ENCODE data around the gene SH3PXD2A. TPM values are rescaled to one million over a fixed set of nuclear protein-coding genes. Genes with fewer than 3 reads are reported as not detected.

Gene SH3PXD2A
- total RNA-seq, 2 donors from 2014 or later: 7.8 to 10.2 TPM

DNA sequence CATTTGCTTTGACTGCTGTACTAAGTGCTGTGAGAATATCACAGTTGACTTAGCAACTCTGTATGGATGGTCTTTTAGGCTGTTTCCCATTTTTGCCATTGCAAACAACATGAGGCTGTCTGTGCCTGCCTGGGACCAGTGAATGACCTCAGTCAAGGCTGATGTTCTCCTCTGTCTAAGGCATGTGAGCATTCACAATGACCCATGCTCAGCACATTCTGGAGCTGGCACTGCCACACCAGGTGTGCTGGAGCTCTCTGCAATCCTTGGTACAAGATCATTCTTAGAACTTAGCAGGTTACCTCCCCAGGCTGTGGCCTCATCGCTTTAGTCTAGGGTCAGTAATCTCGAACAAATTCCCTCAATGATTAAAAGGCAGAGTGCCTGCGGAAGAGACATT, 61.9 kb downstream of the SH3PXD2A start:
- no peak for ATAC-seq (replicated peaks in 1 of 2)
- no peak for DNase-seq
- no peaks in the 10 kb centered on the region for H3K9me3 Mint-ChIP-seq
- H3K36me3 Mint-ChIP-seq (ENCODE audit: insufficient read depth in 2 of 2): no peaks in the 10 kb centered on the region
- peaks cover 12% of the 10 kb centered on the region for H3K4me1 Mint-ChIP-seq (ENCODE audit: low read depth)
- H3K27me3 Mint-ChIP-seq (ENCODE audit: low read depth): no peaks in the 10 kb centered on the region
- no peak overlapping the region for H3K27ac Mint-ChIP-seq
- no peak overlapping the region for H3K4me3 Mint-ChIP-seq

DNA sequence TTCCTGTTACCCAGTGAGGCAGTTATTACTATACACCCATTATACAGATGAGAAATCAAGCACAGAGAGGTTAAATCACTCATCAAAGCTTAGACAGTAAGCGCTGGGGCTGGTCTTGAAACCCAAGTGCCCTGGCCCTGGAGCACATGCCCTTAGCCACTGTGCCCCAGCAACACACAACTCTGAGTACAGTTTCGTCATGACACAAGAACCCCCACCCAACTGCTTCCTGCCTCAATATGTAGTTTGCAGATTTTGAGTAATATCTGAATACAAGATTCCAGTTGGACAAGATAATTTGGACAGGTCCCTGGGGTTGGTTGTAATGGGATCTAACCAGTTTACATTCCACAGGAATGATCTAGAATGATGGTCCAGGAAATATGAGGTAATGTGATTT, 62.8 kb downstream of the SH3PXD2A start:
- H3K4me1 Mint-ChIP-seq (ENCODE audit: low read depth): peaks cover 12% of the 10 kb centered on the region
- H3K27me3 Mint-ChIP-seq (ENCODE audit: low read depth): no peaks in the 10 kb centered on the region
- H3K36me3 Mint-ChIP-seq (ENCODE audit: insufficient read depth in 2 of 2): no peaks in the 10 kb centered on the region
- no peaks in the 10 kb centered on the region for H3K9me3 Mint-ChIP-seq
- no peak overlapping the region for H3K27ac Mint-ChIP-seq
- ATAC-seq (replicated peaks in 1 of 2) (no peak), DNase-seq (no peak)
- no peak overlapping the region for H3K4me3 Mint-ChIP-seq

DNA sequence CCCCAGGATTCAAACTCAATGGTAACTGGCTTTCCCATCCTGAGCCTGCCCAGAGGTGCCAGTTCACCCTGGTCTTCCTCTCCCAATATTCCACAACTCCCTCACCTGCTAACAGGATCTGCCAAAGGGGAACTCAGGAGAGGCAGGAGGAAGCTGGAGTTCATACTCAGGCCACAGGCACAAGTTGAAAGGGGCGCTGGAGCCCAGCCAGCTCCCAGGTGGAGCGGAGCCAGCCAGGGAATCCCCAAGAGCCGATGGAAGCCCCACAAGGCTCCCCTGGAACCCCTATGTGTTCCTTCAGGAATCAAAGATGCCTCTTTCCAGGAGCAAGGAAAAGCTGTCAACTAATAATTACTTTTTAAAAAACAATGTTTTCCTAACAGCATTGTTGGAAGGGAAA, 63.5 kb downstream of the SH3PXD2A start:
- no peak for DNase-seq
- Mint-ChIP-seq H3K4me1 (ENCODE audit: low read depth) (peaks cover 12% of the 10 kb centered on the region), H3K36me3 (ENCODE audit: insufficient read depth in 2 of 2) (no peaks in the 10 kb centered on the region), H3K4me3 (no peak overlapping the region), H3K27ac (no peak overlapping the region), H3K9me3 (no peaks in the 10 kb centered on the region), H3K27me3 (ENCODE audit: low read depth) (no peaks in the 10 kb centered on the region)
- ATAC-seq (replicated peaks in 1 of 2): no peak

DNA sequence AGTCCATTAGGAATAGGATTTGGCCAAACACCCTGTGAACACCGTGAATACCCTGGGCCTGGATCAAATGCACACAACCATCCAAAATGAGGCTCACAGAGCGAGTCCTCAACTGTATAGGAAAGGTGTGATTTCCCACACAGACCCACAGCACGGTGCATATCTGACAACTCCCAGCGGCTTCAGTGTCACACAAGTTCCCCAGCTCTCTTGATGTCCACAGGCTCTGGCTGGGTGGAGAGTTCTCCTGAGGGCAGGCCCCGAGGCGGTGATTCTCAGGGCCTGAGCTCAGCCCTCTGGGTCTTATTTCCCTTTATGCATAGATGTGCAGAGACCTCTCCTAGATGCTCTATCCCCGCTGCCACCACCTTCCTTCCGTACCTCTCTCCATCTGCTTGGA, 64.1 kb downstream of the SH3PXD2A start:
- Mint-ChIP-seq H3K36me3 (ENCODE audit: insufficient read depth in 2 of 2) (no peaks in the 10 kb centered on the region), H3K9me3 (no peaks in the 10 kb centered on the region), H3K4me1 (ENCODE audit: low read depth) (peaks cover 12% of the 10 kb centered on the region), H3K27me3 (ENCODE audit: low read depth) (no peaks in the 10 kb centered on the region), H3K27ac (no peak overlapping the region), H3K4me3 (no peak overlapping the region)
- no peak for DNase-seq
- ATAC-seq (replicated peaks in 1 of 2): no peak

DNA sequence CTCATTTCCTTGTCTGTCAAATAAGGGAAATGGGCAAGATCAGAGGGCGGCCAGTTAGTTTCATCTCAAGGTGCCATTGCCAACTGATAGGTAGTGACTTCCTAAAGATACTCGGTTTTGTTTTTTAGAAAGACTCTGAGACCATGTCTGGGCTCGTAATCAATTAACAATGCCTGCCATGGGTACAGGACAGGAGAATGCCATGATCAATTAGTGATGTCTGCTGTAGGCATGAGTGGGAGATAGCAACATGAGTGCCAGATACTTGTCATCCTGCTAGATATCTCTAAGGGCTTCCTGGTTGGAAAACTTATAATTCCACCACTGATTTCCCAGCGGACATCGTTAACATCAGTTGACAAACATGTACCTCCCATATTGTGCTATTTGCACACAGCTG, 64.8 kb downstream of the SH3PXD2A start:
- no peak overlapping the region for H3K27ac Mint-ChIP-seq
- DNase-seq: no peak
- H3K9me3 Mint-ChIP-seq: no peaks in the 10 kb centered on the region
- ATAC-seq (replicated peaks in 1 of 2): no peak
- H3K4me1 Mint-ChIP-seq (ENCODE audit: low read depth): peaks cover 10% of the 10 kb centered on the region
- no peaks in the 10 kb centered on the region for H3K36me3 Mint-ChIP-seq (ENCODE audit: insufficient read depth in 2 of 2)
- H3K4me3 Mint-ChIP-seq: no peak overlapping the region
- no peaks in the 10 kb centered on the region for H3K27me3 Mint-ChIP-seq (ENCODE audit: low read depth)

DNA sequence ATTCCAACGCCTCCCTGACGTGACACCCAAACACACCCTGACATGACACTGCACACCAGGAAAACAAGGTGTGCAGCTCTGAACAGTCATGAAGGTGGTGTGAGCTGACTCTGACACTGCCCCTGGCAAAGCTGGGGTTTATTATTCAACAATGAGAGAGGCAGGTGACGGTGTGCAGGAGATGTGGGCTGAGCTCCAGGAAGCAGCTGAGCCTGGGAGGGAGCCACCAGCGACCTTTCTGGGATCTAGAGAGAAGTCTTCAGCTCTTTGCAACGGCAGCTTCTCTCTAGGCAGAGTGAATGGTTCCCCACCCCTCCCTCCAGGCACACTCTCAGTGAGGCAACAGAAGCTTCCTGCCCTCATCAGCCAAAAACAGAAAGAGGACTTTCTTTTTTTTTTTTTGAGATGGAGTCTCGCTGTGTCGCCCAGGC, 65.6 kb downstream of the SH3PXD2A start:
- no peak overlapping the region for H3K27ac Mint-ChIP-seq
- peaks cover 8% of the 10 kb centered on the region for H3K4me1 Mint-ChIP-seq (ENCODE audit: low read depth)
- DNase-seq (no peak), ATAC-seq (replicated peaks in 1 of 2) (no peak)
- H3K4me3 Mint-ChIP-seq: no peak overlapping the region
- no peaks in the 10 kb centered on the region for H3K9me3 Mint-ChIP-seq
- no peaks in the 10 kb centered on the region for H3K36me3 Mint-ChIP-seq (ENCODE audit: insufficient read depth in 2 of 2)
- H3K27me3 Mint-ChIP-seq (ENCODE audit: low read depth): peaks cover under 1% of the 10 kb centered on the region

DNA sequence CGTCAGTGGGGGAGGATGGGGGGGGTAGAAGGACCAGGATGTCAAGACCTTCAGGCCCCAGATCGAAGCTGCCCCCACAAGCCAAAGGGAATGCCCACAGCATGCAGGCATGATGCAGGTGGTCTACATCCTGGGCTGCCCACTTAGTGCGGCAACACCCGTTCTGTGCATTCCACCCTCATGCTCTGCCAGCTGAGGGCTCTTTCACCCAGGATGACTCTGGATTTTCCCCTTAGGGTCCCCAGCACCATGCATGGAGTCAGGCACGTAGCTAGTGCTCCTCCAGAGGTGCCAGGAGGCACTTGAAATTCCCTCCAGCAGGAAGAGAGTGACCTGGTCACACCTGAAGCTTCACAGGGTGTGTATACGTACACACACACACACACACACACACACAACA, 66.2 kb downstream of the SH3PXD2A start:
- Mint-ChIP-seq H3K4me1 (ENCODE audit: low read depth) (peaks cover 8% of the 10 kb centered on the region), H3K4me3 (no peak overlapping the region), H3K36me3 (ENCODE audit: insufficient read depth in 2 of 2) (no peaks in the 10 kb centered on the region), H3K9me3 (no peaks in the 10 kb centered on the region), H3K27me3 (ENCODE audit: low read depth) (peaks cover 6% of the 10 kb centered on the region), H3K27ac (no peak overlapping the region)
- no peak for DNase-seq
- ATAC-seq (replicated peaks in 1 of 2): no peak

DNA sequence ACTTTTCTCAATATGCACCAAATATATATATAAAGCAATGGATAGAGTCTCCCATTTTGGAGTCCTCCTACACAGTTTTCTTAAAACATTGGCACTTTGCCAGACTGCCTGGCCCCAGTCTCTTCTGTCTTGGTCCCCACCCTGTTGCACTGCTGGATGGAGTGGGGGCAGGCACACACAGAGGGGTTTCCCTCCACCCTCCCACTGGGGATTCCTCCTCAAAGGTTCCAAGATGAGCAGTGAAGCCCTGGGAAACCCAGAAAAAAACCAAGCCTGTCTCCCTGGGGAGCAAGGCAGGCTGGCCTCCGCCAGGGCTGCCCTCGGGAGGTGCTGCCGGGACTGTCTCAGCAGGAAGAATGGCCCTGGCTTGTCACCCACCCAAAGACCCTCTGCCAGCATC, 68.0 kb downstream of the SH3PXD2A start:
- peaks cover 15% of the 10 kb centered on the region for H3K27me3 Mint-ChIP-seq (ENCODE audit: low read depth)
- no peak overlapping the region for H3K27ac Mint-ChIP-seq
- H3K4me3 Mint-ChIP-seq: no peak overlapping the region
- H3K9me3 Mint-ChIP-seq: no peaks in the 10 kb centered on the region
- no peaks in the 10 kb centered on the region for H3K36me3 Mint-ChIP-seq (ENCODE audit: insufficient read depth in 2 of 2)
- ATAC-seq (replicated peaks in 1 of 2) (no peak), DNase-seq (no peak)
- H3K4me1 Mint-ChIP-seq (ENCODE audit: low read depth): peaks cover 8% of the 10 kb centered on the region

DNA sequence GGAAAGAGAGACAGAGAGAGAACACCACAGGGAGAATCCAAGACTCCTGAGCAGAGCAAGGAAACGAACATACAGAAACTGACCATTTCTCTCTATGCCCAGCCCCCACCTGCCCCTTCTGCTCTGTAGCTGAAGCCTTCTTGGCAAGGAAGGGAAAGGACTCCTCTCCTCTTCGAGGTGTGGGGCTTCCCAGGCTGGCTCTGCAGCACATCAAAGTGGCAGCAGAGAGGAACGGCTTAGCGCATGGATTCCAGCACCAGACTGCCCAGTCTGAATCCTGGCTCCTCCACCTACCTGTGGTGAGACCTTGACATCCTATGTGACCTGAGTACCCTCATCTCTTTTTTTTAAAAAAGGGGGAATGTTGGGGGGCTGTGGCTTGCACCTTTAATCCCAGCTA, 69.4 kb downstream of the SH3PXD2A start:
- no peak overlapping the region for H3K4me3 Mint-ChIP-seq
- H3K9me3 Mint-ChIP-seq: no peaks in the 10 kb centered on the region
- peaks cover 15% of the 10 kb centered on the region for H3K27me3 Mint-ChIP-seq (ENCODE audit: low read depth)
- peaks cover 8% of the 10 kb centered on the region for H3K4me1 Mint-ChIP-seq (ENCODE audit: low read depth)
- ATAC-seq (replicated peaks in 1 of 2) (no peak), DNase-seq (no peak)
- H3K36me3 Mint-ChIP-seq (ENCODE audit: insufficient read depth in 2 of 2): no peaks in the 10 kb centered on the region
- H3K27ac Mint-ChIP-seq: no peak overlapping the region

DNA sequence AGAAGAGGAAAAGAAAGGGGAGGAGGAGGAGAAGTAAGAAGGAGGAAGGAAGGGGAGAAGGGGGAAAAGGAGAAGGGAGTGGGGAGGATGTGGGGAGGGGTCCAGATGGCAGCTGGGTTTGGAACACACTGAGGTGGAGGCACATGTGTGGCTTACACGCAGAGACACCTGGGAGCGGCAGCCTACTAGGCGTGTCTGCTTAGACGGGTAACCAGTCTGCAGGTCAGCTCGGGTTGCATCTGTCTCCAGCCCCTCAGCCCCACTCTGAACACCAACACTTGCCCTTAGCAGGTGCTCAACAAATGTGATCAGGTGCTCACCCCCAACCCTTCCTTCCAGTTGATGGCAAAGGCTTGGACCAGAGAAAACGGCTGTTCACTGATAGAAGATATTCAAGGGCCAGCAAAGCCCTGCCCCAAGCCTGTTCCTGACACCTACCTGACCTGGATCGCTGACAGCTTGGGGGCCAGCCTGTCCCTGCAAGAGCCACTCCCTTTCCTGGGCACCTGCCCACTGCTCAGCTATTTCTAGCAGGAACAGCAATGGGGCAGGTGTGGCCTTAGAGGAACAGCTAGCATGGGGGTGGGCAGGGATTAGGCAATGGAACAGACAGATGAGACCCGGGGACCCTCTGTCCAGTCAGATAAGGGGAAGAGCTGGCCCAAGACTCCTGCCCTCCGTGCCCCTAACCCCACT, 70.5 kb downstream of the SH3PXD2A start:
- H3K4me1 Mint-ChIP-seq (ENCODE audit: low read depth): peaks cover 8% of the 10 kb centered on the region
- ATAC-seq (replicated peaks in 1 of 2) (no peak), DNase-seq (no peak)
- no peak overlapping the region for H3K27ac Mint-ChIP-seq
- no peaks in the 10 kb centered on the region for H3K9me3 Mint-ChIP-seq
- H3K4me3 Mint-ChIP-seq: no peak overlapping the region
- H3K36me3 Mint-ChIP-seq (ENCODE audit: insufficient read depth in 2 of 2): no peaks in the 10 kb centered on the region
- peaks cover 15% of the 10 kb centered on the region for H3K27me3 Mint-ChIP-seq (ENCODE audit: low read depth)

DNA sequence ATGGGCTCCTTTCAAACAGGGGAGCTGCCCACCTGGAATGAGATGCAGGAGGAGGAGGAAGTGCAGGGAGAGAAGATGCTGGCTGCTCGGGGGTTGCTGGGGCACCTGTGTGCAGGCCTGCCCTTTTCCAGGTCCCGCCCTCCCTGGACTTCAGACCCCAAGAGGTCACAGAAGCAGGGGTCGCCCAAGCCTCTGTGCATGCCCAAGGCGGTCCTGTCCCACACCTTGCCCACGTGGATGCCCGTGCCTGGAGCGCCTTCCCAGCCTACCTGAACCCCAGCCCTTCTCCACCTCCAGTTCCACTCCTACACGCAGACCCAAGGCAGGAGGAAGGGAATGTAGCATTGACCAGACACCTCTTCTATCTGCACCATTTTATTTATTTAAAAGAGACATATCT, 71.3 kb downstream of the SH3PXD2A start:
- Mint-ChIP-seq H3K4me1 (ENCODE audit: low read depth) (peaks cover under 1% of the 10 kb centered on the region), H3K36me3 (ENCODE audit: insufficient read depth in 2 of 2) (no peaks in the 10 kb centered on the region), H3K27me3 (ENCODE audit: low read depth) (peaks cover 15% of the 10 kb centered on the region), H3K27ac (no peak overlapping the region), H3K4me3 (no peak overlapping the region), H3K9me3 (no peaks in the 10 kb centered on the region)
- DNase-seq (no peak), ATAC-seq (replicated peaks in 1 of 2) (no peak)

DNA sequence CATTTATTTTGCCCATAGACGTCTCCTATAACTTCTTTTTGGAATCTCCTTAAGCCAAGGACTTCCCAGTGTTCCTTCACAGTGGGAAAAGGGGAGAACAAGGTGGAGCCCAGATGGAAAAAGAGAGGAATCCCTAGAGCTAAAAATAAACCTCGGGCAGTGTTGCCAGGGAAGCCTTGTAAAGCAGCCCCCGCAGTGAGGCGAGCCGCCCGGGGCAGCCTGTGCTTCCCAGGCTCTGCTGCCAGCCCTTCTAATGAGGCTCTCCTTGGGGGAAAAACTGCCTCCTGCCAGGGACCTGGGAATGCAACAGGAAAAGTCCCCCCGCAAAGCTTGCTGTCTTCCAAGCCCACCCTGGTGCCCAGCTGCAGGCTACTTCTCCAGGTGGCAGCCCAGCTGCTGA, 71.7 kb downstream of the SH3PXD2A start:
- Mint-ChIP-seq H3K36me3 (ENCODE audit: insufficient read depth in 2 of 2) (no peaks in the 10 kb centered on the region), H3K27ac (no peak overlapping the region), H3K4me3 (no peak overlapping the region), H3K4me1 (ENCODE audit: low read depth) (no peaks in the 10 kb centered on the region), H3K9me3 (no peaks in the 10 kb centered on the region), H3K27me3 (ENCODE audit: low read depth) (peaks cover 15% of the 10 kb centered on the region)
- no peak for DNase-seq
- ATAC-seq (replicated peaks in 1 of 2): no peak

DNA sequence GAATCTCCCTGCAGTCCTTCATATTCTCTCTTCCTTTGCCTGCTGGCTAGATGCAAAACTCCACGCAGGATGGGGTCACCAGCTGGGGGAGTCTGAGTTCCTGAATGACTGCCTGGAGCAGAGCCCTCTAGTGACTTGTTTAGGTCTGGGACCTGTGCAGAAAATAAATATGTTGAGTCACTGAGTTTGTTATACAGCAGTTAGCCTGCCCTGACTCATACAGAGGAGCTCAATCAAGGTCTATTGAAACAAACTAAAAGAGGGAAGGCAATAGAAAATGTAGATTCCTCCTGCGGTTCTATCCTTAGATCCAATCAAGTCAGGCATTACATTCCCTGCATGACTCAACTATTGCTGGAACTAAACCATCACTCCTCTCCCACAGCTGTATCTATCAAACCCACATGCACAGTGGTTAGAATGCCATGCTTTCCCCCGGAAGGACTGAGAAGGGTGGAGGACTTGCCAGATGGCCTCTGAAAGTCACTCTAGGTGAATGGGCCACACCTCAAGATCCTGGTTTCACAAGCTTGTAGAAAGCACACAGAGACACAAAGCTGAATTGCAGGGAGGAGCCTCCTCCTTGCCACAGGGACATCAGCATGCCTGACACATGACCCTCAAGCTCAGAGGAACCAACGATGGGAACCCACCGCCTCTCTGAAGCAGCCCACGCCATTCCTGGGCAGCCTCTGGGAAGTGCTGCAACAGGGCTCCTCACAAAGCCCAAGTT, 73.9 kb downstream of the SH3PXD2A start:
- ATAC-seq (replicated peaks in 1 of 2) (peak; percentile 71 to 80), DNase-seq (no peak)
- Mint-ChIP-seq H3K27ac (no peak overlapping the region), H3K27me3 (ENCODE audit: low read depth) (peaks cover 15% of the 10 kb centered on the region), H3K9me3 (no peaks in the 10 kb centered on the region), H3K4me3 (no peak overlapping the region), H3K36me3 (ENCODE audit: insufficient read depth in 2 of 2) (no peaks in the 10 kb centered on the region), H3K4me1 (ENCODE audit: low read depth) (no peaks in the 10 kb centered on the region)
